ENCODE measurements around the gene ADGRE3.
"Not testable (repeated sequence)": the region's sequence is repeated elsewhere in the genome, so short reads cannot be mapped to it uniquely, and the experiment has no call there.

Gene ADGRE3

DNA sequence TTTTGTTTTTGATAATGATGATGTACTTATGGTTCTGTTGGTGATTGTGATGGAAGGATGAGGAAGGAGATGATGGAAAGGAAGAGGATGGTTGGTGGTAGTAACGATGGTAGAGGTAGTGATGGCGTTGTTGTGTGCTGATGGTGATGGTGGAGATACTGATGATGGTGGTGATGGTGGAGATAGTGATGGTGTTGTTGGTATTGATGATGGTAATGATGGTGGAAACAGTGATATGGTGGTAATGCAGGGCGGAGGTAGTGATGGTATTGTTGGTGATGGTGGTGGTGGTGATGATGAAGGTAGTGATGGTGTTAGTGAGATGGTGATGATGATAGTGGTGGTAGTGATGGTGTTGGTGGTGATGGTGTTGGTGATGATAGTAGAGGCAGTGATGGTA is 79.1 kb downstream of the ADGRE3 start:
- DNase-seq = no peak

DNA sequence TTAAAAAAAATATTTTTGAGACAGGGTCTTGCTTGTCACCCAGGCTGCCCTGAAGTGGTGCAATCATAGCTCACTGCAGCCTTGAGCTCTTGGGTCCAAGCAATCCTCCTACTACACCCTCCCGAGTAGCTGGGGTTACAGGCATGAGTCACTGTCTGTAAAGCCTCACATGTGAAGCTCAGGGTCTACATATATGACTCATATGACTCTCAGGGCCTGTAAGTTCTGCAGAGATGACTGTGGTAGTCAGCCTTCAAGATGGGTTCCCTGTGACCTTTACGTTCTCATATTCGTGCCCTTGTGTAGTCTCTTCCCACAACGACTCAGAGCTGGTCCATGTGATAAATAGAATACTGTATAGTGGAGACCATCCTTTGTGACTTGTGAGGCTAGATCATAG is 85.2 kb downstream of the ADGRE3 start:
- not testable (repeated sequence) for DNase-seq

DNA sequence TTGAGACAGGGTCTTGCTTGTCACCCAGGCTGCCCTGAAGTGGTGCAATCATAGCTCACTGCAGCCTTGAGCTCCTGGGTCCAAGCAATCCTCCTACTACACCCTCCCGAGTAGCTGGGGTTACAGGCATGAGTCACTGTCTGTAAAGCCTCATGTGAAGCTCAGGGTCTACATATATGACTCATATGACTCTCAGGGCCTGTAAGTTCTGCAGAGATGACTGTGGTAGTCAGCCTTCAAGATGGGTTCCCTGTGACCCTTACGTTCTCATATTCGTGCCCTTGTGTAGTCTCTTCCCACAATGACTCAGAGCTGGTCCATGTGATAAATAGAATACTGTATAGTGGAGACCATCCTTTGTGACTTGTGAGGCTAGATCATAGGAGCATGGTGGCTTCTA is 89.5 kb downstream of the ADGRE3 start:
- peak in 1 of 2 donors; percentile 22 for DNase-seq

DNA sequence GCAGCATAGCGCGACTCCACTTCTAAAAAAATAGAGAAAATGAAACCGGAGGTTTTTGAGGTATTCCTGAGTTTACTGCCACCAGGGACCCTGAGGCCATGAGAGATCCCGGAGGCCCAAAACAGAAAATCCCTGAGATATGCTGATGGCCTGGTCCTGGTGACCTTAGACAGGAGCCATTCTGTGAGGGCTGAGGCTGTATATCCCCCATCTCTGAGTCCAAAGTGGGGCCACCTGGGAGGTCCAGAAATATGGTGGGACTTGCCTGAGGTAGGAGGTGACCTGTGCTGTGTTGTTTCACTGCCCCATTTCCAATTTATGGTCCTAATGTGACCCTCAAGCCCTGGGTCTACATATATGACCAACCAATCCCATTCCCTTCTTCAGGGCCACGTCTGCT is 90.3 kb downstream of the ADGRE3 start:
- DNase-seq = not testable (repeated sequence)

DNA sequence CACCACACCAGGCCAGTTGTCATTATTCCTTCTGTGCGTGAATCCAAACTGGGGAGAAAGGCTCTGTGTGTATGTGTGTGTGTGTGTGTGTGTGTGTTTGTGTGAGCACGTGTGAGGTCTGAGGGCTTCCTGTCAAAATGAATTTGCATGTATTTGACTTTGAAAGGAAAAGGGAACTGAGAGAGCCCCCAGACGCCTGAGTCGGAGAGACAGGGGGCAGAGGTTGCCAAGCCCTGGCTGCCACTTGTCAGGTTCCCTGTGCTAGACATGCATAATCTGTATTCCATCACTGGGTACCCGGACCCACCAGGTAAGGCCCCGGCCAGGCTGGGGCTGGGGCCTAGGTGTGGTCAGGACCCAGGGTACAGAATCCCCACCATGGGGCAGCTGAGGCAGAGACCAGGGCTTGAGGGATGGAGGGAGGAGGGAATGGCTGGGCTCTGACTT is 91.7 kb downstream of the ADGRE3 start, which contains the start of gene CLEC17A:
Gene CLEC17A, plus strand, starts transcription at position 191 of the 447 bp plus-strand sequence. Its CDS starts 77 bp downstream, at position 268.
- DNase-seq = peak in 1 of 2 donors; percentile 71

DNA sequence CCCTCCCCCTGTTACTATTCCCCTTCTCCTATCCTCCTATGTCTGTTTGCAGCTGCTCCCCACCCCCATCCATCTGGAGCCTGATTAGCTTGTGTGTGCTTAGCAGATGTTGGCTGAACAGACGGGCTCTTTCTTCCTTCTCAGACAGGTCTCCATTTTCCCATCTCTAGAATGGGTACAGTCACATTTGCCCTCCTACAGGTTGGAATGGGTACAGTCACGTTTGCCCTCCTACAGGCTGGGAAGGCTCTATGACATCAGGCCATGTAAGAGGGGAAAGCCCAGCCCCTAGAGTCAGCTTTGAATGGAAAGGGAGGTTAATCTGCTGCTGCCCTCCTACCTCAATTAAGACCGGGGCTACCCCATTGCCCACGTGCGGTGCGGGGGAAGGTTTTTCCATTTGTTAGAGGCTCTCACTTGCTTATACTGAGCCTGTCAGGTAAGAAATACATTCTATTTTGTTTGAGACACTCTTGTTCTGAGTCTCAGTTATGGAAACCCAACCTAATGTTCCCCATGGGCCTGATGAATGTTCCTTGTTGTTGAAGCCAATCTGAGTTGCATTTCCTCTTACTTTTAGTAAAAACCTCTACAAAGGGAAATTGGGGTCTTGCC is 93.9 kb downstream of the ADGRE3 start:
- DNase-seq = no peak

DNA sequence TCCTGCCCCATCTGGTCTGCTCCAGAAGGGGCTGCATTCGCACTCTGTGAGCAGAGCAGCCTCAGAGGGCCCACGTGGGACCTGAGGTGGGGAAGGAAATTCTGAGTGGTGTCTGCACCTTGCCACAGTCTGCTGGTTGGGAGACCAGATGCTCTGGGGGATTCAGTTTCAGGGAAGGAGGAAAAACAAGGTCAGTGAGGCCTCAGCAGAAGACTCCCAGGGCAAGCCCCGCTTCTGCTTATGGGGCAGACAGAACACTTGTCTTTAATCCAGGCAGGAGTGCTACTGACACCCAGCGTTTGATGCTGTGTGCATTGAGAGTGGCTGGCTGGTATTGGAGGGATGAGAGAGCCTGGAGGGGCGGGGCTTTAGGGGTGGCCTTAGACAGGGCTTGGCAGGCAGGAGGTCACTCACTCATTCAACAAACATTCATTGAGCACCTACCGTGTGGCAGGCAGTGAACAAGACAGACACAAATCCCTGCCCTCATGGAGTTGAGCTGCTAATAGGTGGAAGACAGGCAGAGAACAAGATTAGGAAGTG is 96.7 kb downstream of the ADGRE3 start:
- DNase-seq = peak in 1 of 2 donors; percentile 15

DNA sequence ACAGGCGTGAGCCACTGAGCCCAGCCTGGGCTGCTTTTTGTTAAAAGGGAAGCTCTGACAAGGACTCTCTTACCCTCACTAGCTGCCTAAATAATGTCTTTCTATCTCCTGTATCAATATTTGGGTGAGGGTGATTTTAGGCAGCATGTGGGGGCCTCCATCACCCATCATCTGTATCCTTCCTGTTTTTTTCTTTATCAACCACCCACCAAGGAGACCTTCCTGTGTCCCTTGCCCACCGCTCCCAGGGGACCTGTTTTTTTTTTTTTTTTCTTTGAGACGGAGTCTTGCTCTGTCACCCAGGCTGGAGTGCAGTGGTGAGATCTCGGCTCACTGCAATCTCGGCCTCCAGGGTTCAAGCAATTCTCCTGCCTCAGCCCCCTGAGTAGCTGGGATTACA is 97.4 kb downstream of the ADGRE3 start:
- DNase-seq = no peak

DNA sequence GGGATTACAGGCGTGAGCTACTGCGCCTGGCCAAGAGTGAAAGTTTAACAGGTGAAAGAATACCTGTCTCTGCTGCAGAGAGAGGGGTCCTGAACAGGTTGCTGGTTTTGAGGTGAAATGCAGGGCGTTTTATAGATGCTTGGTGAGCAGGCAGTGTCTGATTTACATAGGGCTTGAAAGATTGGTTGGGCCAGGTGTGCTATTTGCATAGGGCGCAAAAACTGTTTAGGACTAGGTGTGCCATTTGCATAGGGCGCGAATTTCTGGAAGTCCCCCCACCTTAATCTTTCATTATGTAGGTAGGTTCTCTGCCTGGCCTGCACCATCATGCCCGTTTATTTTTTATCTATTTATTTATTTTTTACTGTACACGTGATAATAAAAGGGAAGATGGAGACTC is 98.3 kb downstream of the ADGRE3 start:
- no peak for DNase-seq

DNA sequence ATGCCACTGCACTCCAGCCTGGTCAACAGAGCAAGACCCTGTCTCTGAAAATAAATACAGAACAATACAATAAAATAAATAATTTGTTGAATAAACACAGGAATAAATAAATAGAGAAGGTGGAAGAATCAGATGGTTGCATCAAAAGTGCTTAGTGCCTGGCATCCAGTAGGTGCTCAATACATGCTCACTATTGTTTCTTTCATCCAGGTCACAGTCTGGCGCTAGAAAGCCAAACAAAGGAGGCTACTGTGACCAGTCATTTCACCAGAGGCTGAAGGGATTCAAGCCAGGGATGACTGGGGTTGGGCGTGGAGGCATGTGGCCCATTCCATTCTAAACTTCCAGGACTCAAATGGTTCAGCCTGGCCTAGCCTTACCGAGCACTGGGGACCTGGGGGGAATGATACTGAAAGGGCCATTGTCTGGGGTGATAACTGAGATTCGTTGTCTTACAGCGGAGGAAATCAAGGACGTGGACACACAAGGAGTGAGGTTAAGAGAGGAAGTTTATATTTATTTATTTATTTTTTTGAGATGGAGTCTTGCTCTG is 99.1 kb downstream of the ADGRE3 start:
- DNase-seq = no peak

DNA sequence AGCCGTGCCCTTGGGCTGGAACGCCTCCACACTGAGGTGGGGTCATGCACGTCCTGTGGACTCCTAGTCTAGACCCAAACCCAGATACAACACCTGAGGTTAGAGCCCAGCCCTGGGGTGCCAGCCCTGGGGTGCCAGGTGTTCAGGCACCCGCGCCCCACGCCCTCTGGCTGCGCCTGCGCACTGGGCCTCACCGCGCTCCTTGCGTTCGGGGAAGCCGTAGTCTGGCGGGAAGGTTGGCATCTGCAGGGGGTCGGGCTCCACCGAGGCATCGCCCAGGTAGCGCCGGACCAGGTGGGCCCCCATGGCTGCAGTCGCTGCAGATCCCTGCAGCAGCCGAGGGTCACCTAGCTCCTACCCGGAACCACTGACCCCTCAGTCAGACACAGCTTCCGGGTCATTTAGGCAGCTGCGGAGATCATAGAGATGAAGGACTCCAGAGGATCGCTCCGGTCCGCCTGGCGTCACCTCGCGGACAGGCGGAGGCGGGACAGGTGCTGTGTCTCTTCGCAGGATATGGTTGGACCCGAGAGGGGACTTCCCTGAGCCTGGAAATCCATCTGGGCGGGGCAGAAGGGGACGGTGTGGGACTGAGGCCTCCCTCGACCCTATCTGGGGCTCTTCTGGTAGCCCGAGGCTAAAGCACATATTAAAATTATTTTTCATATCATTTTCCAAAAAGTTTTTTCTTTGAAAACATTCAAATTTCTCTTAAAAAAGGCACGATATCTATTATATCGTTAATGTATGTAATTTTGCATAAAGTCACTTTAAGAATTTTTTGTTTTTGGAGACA is 102.8 kb downstream of the ADGRE3 start, which contains the start of gene NDUFB7:
Gene NDUFB7, minus strand, starts transcription at position 372 of the 796 bp plus-strand sequence. Its CDS starts 66 bp downstream, at position 306.
- peak; percentile 93 to 95 for DNase-seq

DNA sequence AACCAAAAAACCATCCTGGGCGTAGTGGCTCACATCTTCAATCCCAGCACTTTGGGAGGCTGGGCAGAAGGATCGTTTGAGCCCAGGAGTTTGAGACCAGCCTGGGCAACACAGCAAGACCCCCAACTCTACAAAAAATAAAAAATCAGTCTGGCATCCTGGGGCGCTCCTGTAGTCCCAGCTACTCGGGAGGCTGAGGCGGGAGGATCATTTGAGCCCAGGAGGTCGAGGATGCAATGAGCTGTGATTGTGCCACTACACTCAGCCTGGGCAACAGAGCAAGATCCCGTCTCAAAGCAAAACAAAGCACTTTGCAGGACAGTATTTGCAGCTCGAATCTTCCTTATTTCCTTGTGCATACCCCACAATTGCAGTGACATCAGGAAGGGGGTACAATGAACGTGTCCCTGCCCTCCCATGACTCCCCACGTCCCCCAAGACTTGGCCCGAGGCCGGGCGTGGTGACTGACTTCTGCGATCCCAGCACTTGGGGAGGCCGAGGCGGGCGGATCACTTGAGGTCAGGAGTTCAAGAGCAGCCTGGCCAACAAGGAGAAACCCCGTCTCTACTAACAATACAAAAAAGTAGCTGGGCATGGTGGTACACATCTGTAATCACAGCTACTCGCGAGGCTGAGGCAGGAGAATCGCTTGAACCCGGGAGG is 103.6 kb downstream of the ADGRE3 start:
- DNase-seq = no peak

Data from CD4-positive, alpha-beta T cell treated with Interferon alpha-2 for 1 hour (primary cell).